ENCODE data around the gene BICD2.
"Not testable (repeated sequence)": the region's sequence is repeated elsewhere in the genome, so short reads cannot be mapped to it uniquely, and the experiment has no call there.

BICD2 gene

DNA sequence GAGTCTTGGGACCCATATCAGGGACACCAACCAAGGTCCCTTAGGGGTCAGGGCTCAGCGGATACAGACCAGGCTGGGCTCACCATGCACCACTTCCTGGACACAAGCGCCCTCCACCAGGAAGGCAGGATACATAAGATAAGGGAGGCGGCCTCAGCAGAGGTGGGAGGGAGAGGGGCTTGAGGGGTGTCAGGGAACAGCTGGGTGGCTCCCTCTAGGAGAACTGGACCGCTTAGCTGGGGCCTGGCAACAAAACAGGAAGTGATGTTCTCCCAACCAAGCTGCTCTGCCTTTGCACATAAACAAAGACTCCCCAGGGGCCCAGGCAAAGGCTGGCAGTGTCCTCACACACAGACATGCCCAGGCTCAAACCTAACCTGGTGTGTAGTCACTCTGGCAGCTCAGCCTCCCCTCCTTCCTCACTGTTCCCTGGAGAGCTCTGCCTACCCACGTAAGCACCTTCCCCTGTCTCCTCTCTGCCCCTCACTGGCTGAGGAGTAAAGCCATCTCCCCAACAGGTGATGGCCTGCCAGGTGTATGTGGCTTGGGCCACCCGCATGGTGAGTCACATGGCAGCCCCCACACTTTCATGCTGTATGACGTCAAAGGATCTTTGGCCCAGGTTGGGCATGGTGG is 5.8 kb upstream of the BICD2 start:
- DNase-seq (ENCODE audit: low read depth, low spot score), result no peak

GRCh38 chr9:92769990-92770359 is 5.3 kb upstream of the BICD2 start:
- DNase-seq (ENCODE audit: low read depth, low spot score), result no peak

DNA sequence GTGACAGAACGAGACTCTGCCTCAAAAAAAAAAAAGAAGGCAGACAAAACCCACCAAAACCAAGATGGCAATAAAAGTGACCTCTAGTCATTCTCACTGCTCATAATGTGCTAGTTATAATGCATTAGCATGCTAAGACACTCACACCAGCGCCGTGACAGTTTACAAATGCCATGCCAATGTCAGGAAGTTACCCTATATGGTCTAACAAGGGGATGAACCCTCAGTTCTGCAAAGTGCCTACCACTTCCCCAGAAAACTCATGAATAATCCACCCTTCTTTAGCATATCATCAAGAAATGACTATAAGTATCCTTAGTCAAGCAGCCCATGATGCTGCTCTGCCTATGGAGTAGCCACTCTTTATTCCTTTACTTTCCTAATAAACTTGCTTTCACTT is 4.7 kb upstream of the BICD2 start:
- no peak for DNase-seq (ENCODE audit: low read depth, low spot score)

DNA sequence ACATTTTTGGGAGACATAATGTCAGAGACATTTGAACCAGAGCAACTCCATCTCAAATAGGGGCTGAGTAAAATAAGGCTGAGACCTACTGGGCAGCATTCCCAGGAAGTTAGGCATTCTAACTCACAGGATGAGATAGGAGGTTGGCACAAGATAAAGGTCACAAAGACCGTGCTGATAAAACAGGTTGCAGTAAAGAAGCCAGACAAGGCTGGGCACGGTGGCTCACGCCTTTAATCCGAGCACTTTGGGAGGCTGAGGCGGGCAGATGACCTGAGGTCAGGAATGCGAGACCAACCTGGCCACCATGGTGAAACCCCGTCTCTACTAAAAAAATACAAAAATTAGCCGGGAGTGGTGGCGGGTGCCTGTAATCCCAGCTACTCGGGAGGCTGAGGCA is 4.2 kb upstream of the BICD2 start:
- DNase-seq (ENCODE audit: low read depth, low spot score), result not testable (repeated sequence)

DNA sequence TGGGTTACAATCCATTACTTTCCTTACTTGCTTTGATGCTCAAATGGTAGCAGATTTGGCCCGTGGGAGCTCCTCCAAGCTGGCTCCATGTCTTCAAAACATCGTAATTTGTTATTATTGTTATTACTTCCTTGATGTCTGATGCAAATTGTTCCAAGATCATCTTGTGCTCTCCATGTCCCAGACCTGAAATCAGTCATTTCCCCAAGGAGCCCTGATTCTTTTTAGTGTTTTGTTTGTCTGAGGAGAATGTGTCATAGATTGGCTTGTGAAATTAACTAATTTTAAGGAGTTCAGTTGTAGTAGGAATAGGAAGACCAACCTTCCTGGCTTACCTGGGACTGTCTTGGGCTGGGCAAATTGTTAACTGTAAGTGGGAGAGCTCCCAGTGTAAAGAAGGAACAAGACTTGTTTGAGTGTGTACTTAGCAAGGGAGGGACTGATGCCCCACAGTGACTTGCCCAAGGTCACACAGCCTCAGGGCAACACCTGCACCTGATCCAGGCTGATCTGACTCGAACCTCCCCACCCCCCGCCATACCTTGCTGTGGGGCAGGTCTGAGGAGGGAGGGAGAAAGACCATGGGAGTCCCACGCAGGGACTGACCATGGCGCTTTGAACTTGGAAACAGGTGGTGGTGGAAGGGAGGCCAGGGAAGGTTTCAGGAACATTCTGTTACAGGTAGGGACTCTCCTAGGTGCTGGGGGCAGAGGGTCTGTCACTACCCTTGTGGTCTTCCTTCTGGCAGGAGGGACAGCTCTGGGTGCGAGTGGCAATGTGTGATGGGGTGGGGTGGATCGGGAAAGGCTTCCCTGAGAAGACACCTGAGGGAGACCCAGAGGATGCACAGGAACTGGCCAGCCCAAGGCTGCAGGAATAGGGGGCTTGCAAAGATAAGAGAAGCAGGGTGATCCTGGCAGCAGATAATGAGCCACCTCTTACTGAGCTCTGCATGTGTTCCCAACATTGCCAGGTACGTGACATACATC is 2.7 kb upstream of the BICD2 start:
- DNase-seq (ENCODE audit: low read depth, low spot score), result no peak

DNA sequence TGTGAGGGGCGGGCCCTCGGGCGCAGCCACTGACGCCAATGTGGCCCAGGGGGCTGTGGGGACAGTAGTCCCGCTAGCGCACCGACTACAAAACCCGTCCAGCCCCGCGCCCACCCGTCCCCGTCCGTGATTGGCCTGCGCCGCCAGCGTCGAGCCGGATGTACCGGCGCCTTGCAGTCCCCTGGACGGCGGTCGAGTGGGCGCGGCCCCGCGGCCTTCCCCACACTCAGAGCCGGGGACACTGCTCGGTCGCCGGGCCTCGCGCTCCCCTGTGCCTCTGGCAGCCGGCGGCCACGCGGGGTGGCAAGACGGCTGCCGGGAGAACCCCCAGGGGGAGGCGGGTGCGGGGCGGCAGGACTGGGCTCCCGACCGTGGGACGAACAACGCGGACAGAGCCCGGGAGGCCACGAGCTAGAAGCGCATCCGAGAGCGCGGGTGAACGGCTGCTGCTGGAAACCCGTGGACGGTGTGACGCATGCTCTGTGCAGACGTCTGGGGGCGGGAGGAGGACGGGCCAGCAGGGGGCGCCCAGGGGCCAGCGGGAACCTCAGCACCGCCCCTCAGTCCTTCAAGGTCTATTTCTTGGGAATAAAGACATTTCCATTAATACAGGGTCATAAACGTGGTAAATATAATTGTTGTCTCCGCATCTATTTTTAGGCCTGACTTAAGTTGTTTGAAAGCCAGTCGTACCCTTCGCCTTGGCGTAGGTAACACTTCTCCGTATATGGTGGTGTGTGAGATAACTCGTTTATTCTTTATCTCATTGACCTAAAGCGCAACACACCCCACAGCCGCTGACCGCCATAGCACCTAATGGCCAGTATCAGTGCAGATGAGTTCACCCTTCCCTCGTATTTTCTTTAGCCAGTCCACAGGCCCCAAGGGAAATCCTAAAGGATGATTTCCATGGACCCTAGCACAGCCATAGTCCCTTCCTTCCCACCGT is 629 bp upstream of the BICD2 start:
- peak; percentile 100 for DNase-seq (ENCODE audit: low read depth, low spot score)

GRCh38 chr9:92763721-92764380 is 782 bp downstream of the BICD2 start:
- DNase-seq (ENCODE audit: low read depth, low spot score), result peak; percentile 58

GRCh38 chr9:92762781-92763708 is 1.6 kb downstream of the BICD2 start:
- no peak for DNase-seq (ENCODE audit: low read depth, low spot score)

DNA sequence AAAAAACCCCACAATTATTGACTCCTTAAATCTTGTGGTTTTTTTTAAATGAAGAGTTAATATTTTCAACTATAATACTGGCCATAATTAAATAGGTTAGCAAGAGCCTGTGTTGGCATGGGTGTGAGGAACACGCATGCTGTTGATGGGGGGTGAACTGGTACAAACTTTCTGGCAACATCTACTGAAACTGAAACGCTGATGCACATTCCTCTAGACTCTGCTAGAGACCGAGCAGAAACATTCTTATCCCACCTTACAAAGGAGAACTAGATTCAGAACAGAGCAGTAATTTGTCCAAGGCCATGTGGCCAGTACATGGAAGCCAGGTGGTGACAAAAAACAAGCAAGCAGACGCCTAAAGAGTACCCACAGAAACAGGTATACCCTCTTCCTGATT is 2.4 kb downstream of the BICD2 start:
- DNase-seq (ENCODE audit: low read depth, low spot score), result no peak

DNA sequence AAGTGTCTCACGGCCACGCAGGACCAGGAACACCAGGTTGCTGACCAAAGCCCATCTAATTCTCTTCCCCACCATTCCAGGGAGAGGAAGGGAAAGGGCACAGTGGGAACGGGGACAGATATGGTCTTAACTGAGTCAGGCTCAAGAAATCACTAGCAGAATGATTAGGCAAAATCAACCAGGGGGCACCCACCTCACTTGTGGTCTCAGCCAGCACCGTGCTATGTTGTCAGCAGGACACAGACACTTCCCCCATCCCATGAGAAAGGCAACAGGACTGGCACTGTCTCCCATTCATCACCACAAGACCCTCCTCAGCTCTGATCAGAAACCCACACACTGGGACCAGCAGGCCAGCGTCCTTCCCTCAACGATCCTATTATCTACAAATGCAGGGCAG is 2.9 kb downstream of the BICD2 start:
- DNase-seq (ENCODE audit: low read depth, low spot score), result no peak

- DNase-seq (ENCODE audit: low read depth, low spot score), result no peak
Measured at GRCh38 chr9:92760494-92760893, 4.1 kb downstream of the BICD2 start.

- DNase-seq (ENCODE audit: low read depth, low spot score), result peak; percentile 42
Measured at GRCh38 chr9:92760070-92760469, 4.6 kb downstream of the BICD2 start.

DNA sequence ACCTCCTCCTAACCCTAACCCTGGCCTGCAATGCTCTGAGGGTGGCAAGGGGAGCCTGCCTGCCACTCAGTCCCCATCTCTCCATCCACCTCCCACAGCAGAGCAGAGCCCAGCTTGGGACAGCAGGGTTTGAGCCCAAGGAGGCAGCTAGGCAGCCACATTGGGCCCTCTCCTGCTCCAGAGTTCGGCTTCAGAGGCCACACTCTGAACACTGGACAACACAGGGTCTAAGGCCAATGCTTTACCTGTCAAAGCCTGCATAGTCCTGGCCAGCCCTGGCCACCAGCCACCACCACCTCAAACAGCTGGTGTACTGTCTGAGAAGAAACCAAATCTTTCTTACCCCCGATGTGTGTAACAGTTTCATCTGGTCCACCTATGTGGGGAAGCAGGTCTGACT is 5.2 kb downstream of the BICD2 start:
- no peak for DNase-seq (ENCODE audit: low read depth, low spot score)

GRCh38 chr9:92756792-92757191 is 7.8 kb downstream of the BICD2 start:
- DNase-seq (ENCODE audit: low read depth, low spot score), result no peak

- no peak for DNase-seq (ENCODE audit: low read depth, low spot score)
Measured at GRCh38 chr9:92754091-92754745, 10.4 kb downstream of the BICD2 start.

GRCh38 chr9:92752812-92753404 is 11.7 kb downstream of the BICD2 start:
- no peak for DNase-seq (ENCODE audit: low read depth, low spot score)

DNA sequence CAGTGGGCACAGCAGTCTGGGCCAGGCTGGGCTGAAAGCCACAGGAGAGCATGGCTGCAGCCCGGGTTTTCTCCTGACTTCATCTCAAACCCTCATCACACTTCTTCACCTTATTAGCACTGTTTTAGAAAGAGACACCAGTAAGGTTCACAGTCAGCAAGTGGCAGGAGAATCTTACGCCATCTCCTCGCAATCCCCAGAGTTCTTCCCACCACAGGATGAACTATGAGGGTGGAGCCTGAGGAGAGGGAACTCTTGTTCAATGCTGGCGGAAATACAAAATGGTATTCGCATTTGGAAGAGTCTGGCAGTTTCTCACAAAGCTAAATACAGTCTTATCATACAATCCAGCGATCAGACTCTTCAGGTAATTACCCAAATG is 14.7 kb downstream of the BICD2 start:
- no peak for DNase-seq (ENCODE audit: low read depth, low spot score)

DNA sequence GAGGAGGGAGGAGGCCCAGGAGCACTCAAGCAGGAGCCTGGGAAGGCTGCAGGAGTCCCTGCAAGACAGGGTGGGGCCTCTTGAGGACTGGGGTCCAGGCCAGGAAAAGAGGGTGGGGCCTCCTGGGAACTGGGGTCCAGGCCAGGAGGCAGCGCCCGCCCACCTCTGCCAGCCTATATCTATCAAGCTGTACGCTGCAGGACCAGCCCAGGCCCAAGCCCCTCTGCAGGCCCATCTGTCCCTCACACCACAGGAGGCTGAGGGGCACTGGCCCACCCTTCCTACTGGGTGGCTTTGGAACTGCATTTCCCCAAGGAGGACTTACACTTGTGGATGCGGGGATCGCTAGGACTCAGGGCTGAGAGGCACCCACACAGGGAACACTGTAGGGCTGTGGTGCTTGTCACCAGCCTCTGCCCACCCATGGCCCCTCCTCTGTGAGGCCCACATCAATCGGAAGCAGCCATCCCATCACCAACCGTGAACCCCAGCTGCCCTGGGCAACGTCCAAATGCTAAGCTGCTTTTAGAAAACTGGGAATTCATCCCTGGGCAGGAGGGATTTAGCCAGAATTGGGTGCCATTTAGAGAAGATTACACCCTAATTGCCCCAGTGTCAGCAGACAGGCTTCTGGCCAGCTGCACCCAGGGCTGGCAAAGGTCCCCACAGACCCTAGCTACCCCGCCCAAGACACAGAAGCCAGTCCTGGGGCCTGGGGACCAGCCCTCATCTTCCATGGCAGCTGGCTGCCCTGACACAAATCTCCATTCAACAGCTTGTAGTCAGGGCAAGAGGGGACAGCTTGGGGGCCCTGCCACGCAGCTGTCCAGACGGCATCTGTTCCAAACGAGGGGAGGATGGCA is 15.3 kb downstream of the BICD2 start:
- DNase-seq (ENCODE audit: low read depth, low spot score), result no peak

- DNase-seq (ENCODE audit: low read depth, low spot score), result no peak
Measured at GRCh38 chr9:92748233-92748497, 16.5 kb downstream of the BICD2 start.
